ENCODE data around the gene PSMG2. TPM values are rescaled to one million over a fixed set of nuclear protein-coding genes. Genes with fewer than 3 reads are reported as not detected.

PSMG2 gene
- total RNA-seq, 6 donors from 2014 or later: 28.0 to 84.0 (median 62.6) TPM

- TF ChIP-seq EP300 (IDR thresholded peaks at IDR 0.05): no peak
- no peak for TF ChIP-seq POLR2AphosphoS5 (IDR thresholded peaks at IDR 0.05)
- TF ChIP-seq POLR2A (IDR thresholded peaks at IDR 0.05): no peak
- TF ChIP-seq, protein P1, sequence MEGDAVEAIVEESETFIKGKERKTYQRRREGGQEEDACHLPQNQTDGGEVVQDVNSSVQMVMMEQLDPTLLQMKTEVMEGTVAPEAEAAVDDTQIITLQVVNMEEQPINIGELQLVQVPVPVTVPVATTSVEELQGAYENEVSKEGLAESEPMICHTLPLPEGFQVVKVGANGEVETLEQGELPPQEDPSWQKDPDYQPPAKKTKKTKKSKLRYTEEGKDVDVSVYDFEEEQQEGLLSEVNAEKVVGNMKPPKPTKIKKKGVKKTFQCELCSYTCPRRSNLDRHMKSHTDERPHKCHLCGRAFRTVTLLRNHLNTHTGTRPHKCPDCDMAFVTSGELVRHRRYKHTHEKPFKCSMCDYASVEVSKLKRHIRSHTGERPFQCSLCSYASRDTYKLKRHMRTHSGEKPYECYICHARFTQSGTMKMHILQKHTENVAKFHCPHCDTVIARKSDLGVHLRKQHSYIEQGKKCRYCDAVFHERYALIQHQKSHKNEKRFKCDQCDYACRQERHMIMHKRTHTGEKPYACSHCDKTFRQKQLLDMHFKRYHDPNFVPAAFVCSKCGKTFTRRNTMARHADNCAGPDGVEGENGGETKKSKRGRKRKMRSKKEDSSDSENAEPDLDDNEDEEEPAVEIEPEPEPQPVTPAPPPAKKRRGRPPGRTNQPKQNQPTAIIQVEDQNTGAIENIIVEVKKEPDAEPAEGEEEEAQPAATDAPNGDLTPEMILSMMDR (IDR thresholded peaks at IDR 0.05): peak; percentile 81 to 92 (median 90)
- 65 to 68% methylated on average over 14 of the region's 14 CpGs for WGBS, 2 donors
- Histone ChIP-seq H3K4me3 (no peak overlapping the region), H3K27ac (no peak overlapping the region), H3K36me3 (peaks cover 0 to 51% (median 30%) of the 10 kb centered on the region in 4 donors), H3K4me1 (no peaks in the 10 kb centered on the region), H3K27me3 (no peaks in the 10 kb centered on the region), H3K9me3 (no peaks in the 10 kb centered on the region)
- ATAC-seq (ENCODE audit: low FRiP score in 2 of 2) (peak; percentile 79 to 84), DNase-seq (peak in 1 of 2 donors; percentile 27)
Measured at GRCh38 chr18:12726774-12727550, 24.1 kb downstream of the PSMG2 start.

DNA sequence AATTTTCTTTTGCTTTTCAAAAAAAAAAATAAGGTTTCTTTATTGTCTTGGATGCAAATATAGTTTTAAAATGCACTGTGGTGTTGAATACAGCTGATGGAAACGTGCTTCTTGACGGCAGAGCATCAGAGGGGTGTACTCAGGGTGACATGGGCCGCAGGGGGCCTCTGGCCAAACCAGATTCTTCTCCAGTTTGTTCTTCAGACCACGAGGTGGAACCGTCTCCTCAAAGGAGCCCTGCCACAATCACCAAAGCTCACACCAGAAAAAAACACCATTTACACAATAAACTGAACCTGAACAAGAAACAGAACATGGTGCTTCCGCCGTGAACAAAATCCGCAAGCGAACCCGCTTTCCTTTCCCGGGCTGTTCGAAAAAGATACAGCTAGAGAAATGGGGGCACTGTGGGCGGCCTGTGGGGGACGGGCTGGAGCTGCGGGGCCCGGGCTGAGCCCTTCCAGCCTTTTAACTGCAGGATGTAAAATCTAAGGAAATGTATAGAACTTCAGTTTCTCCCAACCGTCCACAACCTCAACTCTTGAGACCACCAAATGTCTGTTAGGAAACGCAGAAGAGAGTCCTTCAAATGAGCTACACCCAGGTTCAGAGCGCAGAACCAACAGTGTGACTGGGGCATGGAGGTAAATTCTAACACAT is 34.5 kb downstream of the PSMG2 start:
- WGBS, 2 donors: 92% methylated on average over 19 of the region's 19 CpGs
- DNase-seq: no peak

GRCh38 chr18:12741351-12741750 is 38.5 kb downstream of the PSMG2 start:
- Histone ChIP-seq H3K27me3 (no peaks in the 10 kb centered on the region), H3K4me1 (no peaks in the 10 kb centered on the region), H3K27ac (no peak overlapping the region), H3K36me3 (no peaks in the 10 kb centered on the region), H3K4me3 (no peak overlapping the region), H3K9me3 (no peaks in the 10 kb centered on the region)
- no peak for ATAC-seq (ENCODE audit: low FRiP score in 2 of 2)
- DNase-seq: no peak
- WGBS, 2 donors: 70 to 73% methylated on average over 6 of the region's 6 CpGs
- TF ChIP-seq, protein P1 (IDR thresholded peaks at IDR 0.05): no peak
- no peak for TF ChIP-seq POLR2AphosphoS5 (IDR thresholded peaks at IDR 0.05)
- TF ChIP-seq EP300 (IDR thresholded peaks at IDR 0.05): no peak

More for the DNA sequence above, 34.5 kb downstream of the PSMG2 start:
- TF ChIP-seq, protein P1 (IDR thresholded peaks at IDR 0.05): no peak
- TF ChIP-seq POLR2A (IDR thresholded peaks at IDR 0.05): no peak
- TF ChIP-seq POLR2AphosphoS5 (IDR thresholded peaks at IDR 0.05): no peak
- no peak for TF ChIP-seq EP300 (IDR thresholded peaks at IDR 0.05)
- Histone ChIP-seq H3K4me1 (no peaks in the 10 kb centered on the region), H3K36me3 (no peaks in the 10 kb centered on the region), H3K4me3 (no peak overlapping the region), H3K27me3 (no peaks in the 10 kb centered on the region), H3K27ac (no peak overlapping the region), H3K9me3 (no peaks in the 10 kb centered on the region)
- ATAC-seq (ENCODE audit: low FRiP score in 2 of 2): no peak

DNA sequence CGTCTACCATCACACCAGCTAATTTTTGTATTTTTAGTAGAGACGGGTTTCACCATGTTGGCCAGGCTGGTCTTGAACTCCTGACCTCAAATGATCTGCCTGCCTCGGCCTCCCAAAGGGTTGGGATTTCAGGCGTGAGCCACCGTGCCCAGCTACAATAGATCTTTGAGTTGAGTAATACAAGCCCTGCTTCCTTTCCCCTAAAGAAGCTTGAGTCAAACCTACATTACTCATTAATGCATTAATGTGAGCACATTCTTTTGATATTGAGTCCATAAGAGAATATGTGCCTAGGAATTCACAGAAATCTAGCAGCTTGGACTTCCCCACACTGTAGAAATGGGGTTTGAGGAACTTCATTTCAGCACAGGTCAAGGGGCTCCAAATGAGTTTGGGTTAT is 39.6 kb downstream of the PSMG2 start:
- no peak for DNase-seq
- WGBS, 2 donors: 82 to 84% methylated on average over 5 of the region's 5 CpGs
- no peak overlapping the region for H3K27ac ChIP-seq
- H3K4me1 ChIP-seq: no peaks in the 10 kb centered on the region
- ATAC-seq (ENCODE audit: low FRiP score in 2 of 2): no peak
- no peak overlapping the region for H3K4me3 ChIP-seq
- H3K9me3 ChIP-seq: no peaks in the 10 kb centered on the region
- no peaks in the 10 kb centered on the region for H3K27me3 ChIP-seq
- no peak for TF ChIP-seq POLR2A (IDR thresholded peaks at IDR 0.05)
- TF ChIP-seq EP300 (IDR thresholded peaks at IDR 0.05): no peak
- TF ChIP-seq, protein P1 (IDR thresholded peaks at IDR 0.05): no peak
- TF ChIP-seq POLR2AphosphoS5 (IDR thresholded peaks at IDR 0.05): no peak
- no peaks in the 10 kb centered on the region for H3K36me3 ChIP-seq

Data from upper lobe of left lung (tissue), 6 donors.